ENCODE data around the gene CDH6.

- TF ChIP-seq CTCF (IDR thresholded peaks at IDR 0.05 in 8 of 11, conservative IDR thresholded peaks at IDR 0.05 in 3 of 11), result no peak
- TF ChIP-seq POLR2A (IDR thresholded peaks at IDR 0.05), result no peak
Observed at GRCh38 chr5:31332160-31332559, 138.7 kb downstream of the CDH6 start.

Measured in spleen (tissue), 7 donors.